ENCODE results near the gene GPHA2.

The GPHA2 gene

GRCh38 chr11:64909653-64910343, 25.9 kb downstream of the GPHA2 start:
- DNase-seq = no peak

- DNase-seq = no peak
Observed at GRCh38 chr11:64908766-64909165, 26.9 kb downstream of the GPHA2 start.

GRCh38 chr11:64906314-64906635, 29.4 kb downstream of the GPHA2 start:
- no peak for DNase-seq

- DNase-seq = no peak
Observed at GRCh38 chr11:64905516-64906313, 30.0 kb downstream of the GPHA2 start.

GRCh38 chr11:64903291-64903833, 32.3 kb downstream of the GPHA2 start:
- DNase-seq = no peak

GRCh38 chr11:64902102-64902900, 33.4 kb downstream of the GPHA2 start:
- DNase-seq = no peak

- no peak for DNase-seq
Observed at GRCh38 chr11:64900774-64901173, 34.9 kb downstream of the GPHA2 start.

- peak; percentile 58 to 81 for DNase-seq
Observed at GRCh38 chr11:64900263-64900678, 35.4 kb downstream of the GPHA2 start.

GRCh38 chr11:64898541-64898940, 37.2 kb downstream of the GPHA2 start:
- DNase-seq = no peak

- no peak for DNase-seq
Observed at GRCh38 chr11:64898076-64898445, 37.6 kb downstream of the GPHA2 start.

GRCh38 chr11:64897381-64898075, 38.2 kb downstream of the GPHA2 start:
- no peak for DNase-seq

GRCh38 chr11:64896448-64897022, 39.2 kb downstream of the GPHA2 start:
- no peak for DNase-seq

GRCh38 chr11:64894812-64895452, 40.8 kb downstream of the GPHA2 start:
- DNase-seq = no peak

GRCh38 chr11:64894070-64894811, 41.5 kb downstream of the GPHA2 start:
- peak; percentile 82 to 94 for DNase-seq

GRCh38 chr11:64893194-64894069, 42.3 kb downstream of the GPHA2 start:
- no peak for DNase-seq

GRCh38 chr11:64892838-64893193, 42.9 kb downstream of the GPHA2 start:
- no peak for DNase-seq

GRCh38 chr11:64892411-64892831, 43.3 kb downstream of the GPHA2 start:
- no peak for DNase-seq

GRCh38 chr11:64891880-64892279, 43.8 kb downstream of the GPHA2 start:
- DNase-seq = no peak

GRCh38 chr11:64891215-64891848, 44.4 kb downstream of the GPHA2 start:
- no peak for DNase-seq

GRCh38 chr11:64890522-64890939, 45.2 kb downstream of the GPHA2 start:
- no peak for DNase-seq

All from stimulated activated CD4-positive, alpha-beta T cell treated with anti-CD3 and anti-CD28 coated beads, Interleukin-4, amount 100 ng/mL, for 4 hours (primary cell).